Measurements from ENCODE around the gene ZNF846. TPM values are rescaled to one million over a fixed set of nuclear protein-coding genes. Genes with fewer than 3 reads are reported as not detected.
"Not testable (repeated sequence)": the region's sequence is repeated elsewhere in the genome, so short reads cannot be mapped to it uniquely, and the experiment has no call there.

ZNF846 gene
- total RNA-seq, 1 experiment from 2014 or later, result 5.3 TPM

DNA sequence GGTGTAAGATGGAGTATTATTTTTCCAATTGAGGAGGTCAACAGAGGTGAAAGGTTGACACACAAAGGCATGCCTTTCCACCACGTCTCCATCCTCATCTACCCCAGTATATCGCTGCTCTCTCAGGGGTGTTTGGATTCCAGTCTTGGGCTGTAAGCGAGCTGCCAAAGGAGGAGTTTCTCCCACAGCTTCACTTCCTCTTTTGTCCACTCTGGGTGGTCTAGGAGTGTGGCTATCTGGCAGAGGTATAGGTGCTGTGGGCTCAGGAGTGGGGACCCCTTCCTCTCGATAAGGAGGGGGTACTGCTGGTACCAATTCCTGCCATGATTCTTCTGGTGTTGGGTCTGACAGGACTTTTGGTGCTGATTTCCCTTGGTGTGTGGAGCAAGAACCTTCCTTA, 39.4 kb downstream of the ZNF846 start:
- Histone ChIP-seq H3K9me3 (0 out of 2 replicates have a peak, but pooled peaks cover 10% of the 10 kb centered on the region), H3K27me3 (replicated peaks; ENCODE audit: control insufficient read depth, insufficient read depth, low read length) (no peaks in the 10 kb centered on the region), H3K36me3 (ENCODE audit: control insufficient read depth, insufficient read depth, low read length) (no peaks in the 10 kb centered on the region), H3K4me1 (no peaks in the 10 kb centered on the region), H3K4me3 (ENCODE audit: low read depth, low read length) (no peak overlapping the region)
- no peaks in the 10 kb centered on the region for H3K27me3 Mint-ChIP-seq (ENCODE audit: insufficient read depth, unreplicated experiment)
- no peak for DNase-seq
- no peak overlapping the region for H3K27ac Mint-ChIP-seq (ENCODE audit: unreplicated experiment)
- CTCF ChIA-PET, result no interaction called here
- H3K36me3 Mint-ChIP-seq (ENCODE audit: insufficient read depth, unreplicated experiment), result no peaks in the 10 kb centered on the region
- no peaks in the 10 kb centered on the region for H3K4me1 Mint-ChIP-seq (ENCODE audit: low read depth, unreplicated experiment)
- no peaks in the 10 kb centered on the region for H3K9me3 Mint-ChIP-seq (ENCODE audit: unreplicated experiment)
- TF ChIP-seq, protein P1, sequence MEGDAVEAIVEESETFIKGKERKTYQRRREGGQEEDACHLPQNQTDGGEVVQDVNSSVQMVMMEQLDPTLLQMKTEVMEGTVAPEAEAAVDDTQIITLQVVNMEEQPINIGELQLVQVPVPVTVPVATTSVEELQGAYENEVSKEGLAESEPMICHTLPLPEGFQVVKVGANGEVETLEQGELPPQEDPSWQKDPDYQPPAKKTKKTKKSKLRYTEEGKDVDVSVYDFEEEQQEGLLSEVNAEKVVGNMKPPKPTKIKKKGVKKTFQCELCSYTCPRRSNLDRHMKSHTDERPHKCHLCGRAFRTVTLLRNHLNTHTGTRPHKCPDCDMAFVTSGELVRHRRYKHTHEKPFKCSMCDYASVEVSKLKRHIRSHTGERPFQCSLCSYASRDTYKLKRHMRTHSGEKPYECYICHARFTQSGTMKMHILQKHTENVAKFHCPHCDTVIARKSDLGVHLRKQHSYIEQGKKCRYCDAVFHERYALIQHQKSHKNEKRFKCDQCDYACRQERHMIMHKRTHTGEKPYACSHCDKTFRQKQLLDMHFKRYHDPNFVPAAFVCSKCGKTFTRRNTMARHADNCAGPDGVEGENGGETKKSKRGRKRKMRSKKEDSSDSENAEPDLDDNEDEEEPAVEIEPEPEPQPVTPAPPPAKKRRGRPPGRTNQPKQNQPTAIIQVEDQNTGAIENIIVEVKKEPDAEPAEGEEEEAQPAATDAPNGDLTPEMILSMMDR (IDR thresholded peaks at IDR 0.05; ENCODE audit: insufficient read depth in 1 of 2, low read depth in 1 of 2, low read length in 1 of 2, severe bottlenecking in 1 of 2, unreplicated experiment in 1 of 2), result no peak
- intact Hi-C loops (cut with micrococcal nuclease; ENCODE audit: unreplicated experiment), result no loop called here
- POLR2A ChIA-PET, result no interaction called here
- no peak overlapping the region for H3K4me3 Mint-ChIP-seq (ENCODE audit: unreplicated experiment)
- no TSS peak for BruUV-seq (replicated peaks)

DNA sequence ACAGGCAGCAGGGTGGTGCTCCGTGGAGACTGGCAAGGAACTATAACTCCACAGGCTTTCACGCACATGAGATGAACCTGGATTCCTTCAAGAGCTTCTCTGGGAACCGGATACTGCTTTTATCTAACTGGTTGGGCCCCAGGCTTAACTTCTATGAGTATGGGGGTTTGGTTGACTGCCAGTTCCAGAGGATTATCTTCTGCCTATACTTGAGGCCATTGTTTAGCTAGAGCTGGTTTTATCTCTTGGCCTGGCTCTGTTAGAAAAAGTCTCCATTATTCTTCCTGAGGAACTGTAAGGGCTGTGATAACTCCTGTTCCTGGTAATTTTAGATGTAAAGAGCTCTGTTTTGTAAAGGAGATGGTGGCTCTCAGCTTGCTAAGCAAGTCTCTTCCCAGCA, 40.9 kb downstream of the ZNF846 start:
- H3K4me3 ChIP-seq (ENCODE audit: low read depth, low read length), result no peak overlapping the region
- no TSS peak for BruUV-seq (replicated peaks)
- Mint-ChIP-seq H3K4me3 (ENCODE audit: unreplicated experiment) (no peak overlapping the region), H3K4me1 (ENCODE audit: low read depth, unreplicated experiment) (no peaks in the 10 kb centered on the region), H3K27ac (ENCODE audit: unreplicated experiment) (no peak overlapping the region), H3K27me3 (ENCODE audit: insufficient read depth, unreplicated experiment) (no peaks in the 10 kb centered on the region), H3K9me3 (ENCODE audit: unreplicated experiment) (no peaks in the 10 kb centered on the region), H3K36me3 (ENCODE audit: insufficient read depth, unreplicated experiment) (no peaks in the 10 kb centered on the region)
- intact Hi-C loops (cut with micrococcal nuclease; ENCODE audit: unreplicated experiment), result no loop called here
- H3K4me1 ChIP-seq, result no peaks in the 10 kb centered on the region
- ChIA-PET CTCF (no interaction called here), POLR2A (no interaction called here)
- TF ChIP-seq, protein P1 (IDR thresholded peaks at IDR 0.05; ENCODE audit: insufficient read depth in 1 of 2, low read depth in 1 of 2, low read length in 1 of 2, severe bottlenecking in 1 of 2, unreplicated experiment in 1 of 2), result no peak
- H3K9me3 ChIP-seq, result 0 out of 2 replicates have a peak, but pooled peaks cover 10% of the 10 kb centered on the region
- DNase-seq, result no peak
- H3K36me3 ChIP-seq (ENCODE audit: control insufficient read depth, insufficient read depth, low read length), result no peaks in the 10 kb centered on the region
- no peaks in the 10 kb centered on the region for H3K27me3 ChIP-seq (replicated peaks; ENCODE audit: control insufficient read depth, insufficient read depth, low read length)

DNA sequence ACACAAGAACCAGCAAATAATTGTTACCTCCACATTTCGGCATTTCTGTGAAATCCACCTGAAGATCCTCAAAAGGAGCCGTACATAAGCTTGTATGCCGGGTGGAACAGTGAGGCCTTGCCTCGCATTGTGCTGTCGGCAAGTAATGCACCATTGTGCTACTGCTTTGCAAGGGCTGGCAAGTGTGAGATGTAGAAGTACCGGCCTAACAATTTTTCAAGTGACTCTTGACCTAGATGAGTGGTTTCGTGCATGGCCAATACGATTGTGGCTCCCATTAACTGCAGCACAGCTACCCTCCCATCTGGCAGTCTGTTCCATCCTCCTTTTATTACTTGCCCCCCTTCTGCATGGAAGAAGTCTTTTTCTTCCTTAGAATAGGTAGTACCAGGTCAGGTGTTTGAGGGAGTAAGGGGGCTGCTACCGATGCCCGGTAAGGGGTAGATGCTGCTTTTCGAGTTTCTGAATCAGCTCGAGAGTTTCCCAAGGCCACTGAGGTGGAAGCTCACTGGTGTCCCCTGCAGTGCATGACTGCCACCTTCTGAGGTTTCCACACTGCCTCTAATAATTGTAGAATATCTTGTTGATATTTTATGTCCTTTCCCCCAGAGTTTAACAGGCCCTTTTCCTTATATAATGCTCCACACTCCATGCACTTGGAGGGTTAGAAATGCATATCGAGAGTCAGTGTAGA, 42.9 kb downstream of the ZNF846 start:
- H3K4me1 Mint-ChIP-seq (ENCODE audit: low read depth, unreplicated experiment); H3K4me1 ChIP-seq; POLR2A ChIA-PET; H3K4me3 Mint-ChIP-seq (ENCODE audit: unreplicated experiment); H3K27me3 Mint-ChIP-seq (ENCODE audit: insufficient read depth, unreplicated experiment); H3K4me3 ChIP-seq (ENCODE audit: low read depth, low read length); intact Hi-C loops (cut with micrococcal nuclease; ENCODE audit: unreplicated experiment); H3K27ac Mint-ChIP-seq (ENCODE audit: unreplicated experiment); BruUV-seq (replicated peaks); CTCF ChIA-PET; H3K36me3 ChIP-seq (ENCODE audit: control insufficient read depth, insufficient read depth, low read length); DNase-seq; H3K27me3 ChIP-seq (replicated peaks; ENCODE audit: control insufficient read depth, insufficient read depth, low read length); H3K36me3 Mint-ChIP-seq (ENCODE audit: insufficient read depth, unreplicated experiment); H3K9me3 Mint-ChIP-seq (ENCODE audit: unreplicated experiment): not testable (repeated sequence)
- 0 out of 2 replicates have a peak, but pooled peaks cover 10% of the 10 kb centered on the region for H3K9me3 ChIP-seq
